HG03469 (cell line): ENCODE results near the gene SPAG17.

Experiments
- ATAC-seq: cut with Tn5 transposase; IDR thresholded peaks from one replicate; pipeline ENCODE4 v1.9.1; 2021; ENCODE audit warnings: mild to moderate bottlenecking, moderate library complexity, moderate number of reproducible peaks; ENCODE audit not compliant: unreplicated experiment

Gene SPAG17

GRCh38 chr1:118122234-118123004, 62.6 kb downstream of the SPAG17 start:
- ATAC-seq: no peak

- ATAC-seq: no peak
Observed at GRCh38 chr1:118118873-118119463, 66.1 kb downstream of the SPAG17 start.

- no peak for ATAC-seq
Observed at GRCh38 chr1:118118469-118118868, 66.6 kb downstream of the SPAG17 start.

GRCh38 chr1:118117521-118117920, 67.5 kb downstream of the SPAG17 start:
- no peak for ATAC-seq

GRCh38 chr1:118116909-118117308, 68.1 kb downstream of the SPAG17 start:
- ATAC-seq: no peak

- ATAC-seq: no peak
Observed at GRCh38 chr1:118116401-118116800, 68.6 kb downstream of the SPAG17 start.

GRCh38 chr1:118115567-118116295, 69.3 kb downstream of the SPAG17 start:
- no peak for ATAC-seq

GRCh38 chr1:118113261-118113660, 71.8 kb downstream of the SPAG17 start:
- no peak for ATAC-seq

- no peak for ATAC-seq
Observed at GRCh38 chr1:118110580-118110979, 74.4 kb downstream of the SPAG17 start.

- ATAC-seq: no peak
Observed at GRCh38 chr1:118104951-118105350, 80.1 kb downstream of the SPAG17 start.

GRCh38 chr1:118102445-118102844, 82.6 kb downstream of the SPAG17 start:
- ATAC-seq: no peak

GRCh38 chr1:118101999-118102398, 83.0 kb downstream of the SPAG17 start:
- no peak for ATAC-seq

GRCh38 chr1:118101515-118101844, 83.5 kb downstream of the SPAG17 start:
- no peak for ATAC-seq

- no peak for ATAC-seq
Observed at GRCh38 chr1:118100686-118101514, 84.1 kb downstream of the SPAG17 start.

- no peak for ATAC-seq
Observed at GRCh38 chr1:118099686-118100085, 85.3 kb downstream of the SPAG17 start.

GRCh38 chr1:118097622-118098348, 87.2 kb downstream of the SPAG17 start:
- no peak for ATAC-seq

GRCh38 chr1:118093017-118093416, 92.0 kb downstream of the SPAG17 start:
- ATAC-seq: no peak

GRCh38 chr1:118090130-118090529, 94.9 kb downstream of the SPAG17 start:
- ATAC-seq: no peak

GRCh38 chr1:118085365-118085764, 99.7 kb downstream of the SPAG17 start:
- no peak for ATAC-seq

- no peak for ATAC-seq
Observed at GRCh38 chr1:118084400-118084799, 100.6 kb downstream of the SPAG17 start.
